GM12892 (cell line): ENCODE measurements around the gene TMPRSS7.

Source experiments
- POLR2A ChIP-seq: IDR thresholded peaks from 2 replicates; pipeline ENCODE4 v1.6.1; 2011; ENCODE audit warnings: low read depth, low read length, control low read depth
- POLR2AphosphoS5 ChIP-seq: IDR thresholded peaks from 2 replicates; pipeline ENCODE4 v1.6.1; 2011; ENCODE audit warnings: low read depth, low read length, control low read depth
- TAF1 ChIP-seq: IDR thresholded peaks from 2 replicates; pipeline ENCODE4 v1.6.1; 2011; ENCODE audit warnings: low read depth, mild to moderate bottlenecking, control low read depth, low read length, borderline replicate concordance

GRCh38 chr3:112122870-112123269, 88.3 kb downstream of the TMPRSS7 start:
- TF ChIP-seq POLR2AphosphoS5 = no peak
- TF ChIP-seq POLR2A = no peak
- no peak for TF ChIP-seq TAF1
